ENCODE data around the gene TBC1D32. TPM values are rescaled to one million over a fixed set of nuclear protein-coding genes. Genes with fewer than 3 reads are reported as not detected.

Gene TBC1D32
- total RNA-seq, 1 experiment from 2014 or later = 66.8 TPM

- no peak for DNase-seq
Measured at GRCh38 chr6:121161886-121162285, 172.4 kb downstream of the TBC1D32 start.

GRCh38 chr6:121160276-121160675, 174.0 kb downstream of the TBC1D32 start:
- Histone ChIP-seq H3K9ac (ENCODE audit: low read length) (no peak overlapping the region), H3K4me1 (ENCODE audit: low read length) (no peaks in the 10 kb centered on the region), H3K79me2 (ENCODE audit: low read length) (no peaks in the 10 kb centered on the region), H3K9me2 (replicated peaks; ENCODE audit: insufficient read depth, low read length) (no peaks in the 10 kb centered on the region), H3K4me2 (ENCODE audit: low read depth, low read length, poor library complexity, severe bottlenecking) (no peak overlapping the region), H4K20me1 (ENCODE audit: insufficient read depth, low read depth, low read length) (no peaks in the 10 kb centered on the region), H2AFZ (ENCODE audit: low read length) (no peak overlapping the region), H3K9me3 (ENCODE audit: low read length) (no peaks in the 10 kb centered on the region; the same call in 1 of the 2 replicates), H3K36me3 (ENCODE audit: insufficient read depth, low read length) (peaks cover 24% of the 10 kb centered on the region), H3K27ac (ENCODE audit: low read length) (no peak overlapping the region), H3K4me3 (ENCODE audit: low read length) (no peak overlapping the region), H3K27me3 (ENCODE audit: low read length) (no peaks in the 10 kb centered on the region)
- DNase-seq = no peak

More at GRCh38 chr6:121161886-121162285, 172.4 kb downstream of the TBC1D32 start:
- Histone ChIP-seq H3K9ac (ENCODE audit: low read length) (no peak overlapping the region), H3K4me2 (ENCODE audit: low read depth, low read length, poor library complexity, severe bottlenecking) (no peak overlapping the region), H2AFZ (ENCODE audit: low read length) (no peak overlapping the region), H3K9me2 (replicated peaks; ENCODE audit: insufficient read depth, low read length) (no peaks in the 10 kb centered on the region), H3K27me3 (ENCODE audit: low read length) (no peaks in the 10 kb centered on the region), H3K4me3 (ENCODE audit: low read length) (no peak overlapping the region), H3K27ac (ENCODE audit: low read length) (no peak overlapping the region), H3K79me2 (ENCODE audit: low read length) (no peaks in the 10 kb centered on the region), H4K20me1 (ENCODE audit: insufficient read depth, low read depth, low read length) (no peaks in the 10 kb centered on the region), H3K9me3 (ENCODE audit: low read length) (no peaks in the 10 kb centered on the region; the same call in 1 of the 2 replicates), H3K36me3 (ENCODE audit: insufficient read depth, low read length) (peaks cover 24% of the 10 kb centered on the region), H3K4me1 (ENCODE audit: low read length) (no peaks in the 10 kb centered on the region)

- no peaks in the 10 kb centered on the region for H3K27me3 ChIP-seq (ENCODE audit: low read length)
- no peaks in the 10 kb centered on the region for H3K79me2 ChIP-seq (ENCODE audit: low read length)
- no peak overlapping the region for H2AFZ ChIP-seq (ENCODE audit: low read length)
- peaks cover 3% of the 10 kb centered on the region; the same call in 1 of the 2 replicates for H3K9me3 ChIP-seq (ENCODE audit: low read length)
- no peak overlapping the region for H3K9ac ChIP-seq (ENCODE audit: low read length)
- H3K4me3 ChIP-seq (ENCODE audit: low read length) = no peak overlapping the region
- no peaks in the 10 kb centered on the region for H3K9me2 ChIP-seq (replicated peaks; ENCODE audit: insufficient read depth, low read length)
- DNase-seq = no peak
- H3K4me1 ChIP-seq (ENCODE audit: low read length) = no peaks in the 10 kb centered on the region
- H3K36me3 ChIP-seq (ENCODE audit: insufficient read depth, low read length) = peaks cover 34% of the 10 kb centered on the region
- no peak overlapping the region for H3K4me2 ChIP-seq (ENCODE audit: low read depth, low read length, poor library complexity, severe bottlenecking)
- H3K27ac ChIP-seq (ENCODE audit: low read length) = no peak overlapping the region
- no peaks in the 10 kb centered on the region for H4K20me1 ChIP-seq (ENCODE audit: insufficient read depth, low read depth, low read length)
Measured at GRCh38 chr6:121158891-121159290, 175.4 kb downstream of the TBC1D32 start.

GRCh38 chr6:121158438-121158837, 175.8 kb downstream of the TBC1D32 start:
- no peaks in the 10 kb centered on the region for H4K20me1 ChIP-seq (ENCODE audit: insufficient read depth, low read depth, low read length)
- no peak overlapping the region for H3K9ac ChIP-seq (ENCODE audit: low read length)
- no peak overlapping the region for H3K4me2 ChIP-seq (ENCODE audit: low read depth, low read length, poor library complexity, severe bottlenecking)
- H3K4me1 ChIP-seq (ENCODE audit: low read length) = no peaks in the 10 kb centered on the region
- no peak overlapping the region for H3K4me3 ChIP-seq (ENCODE audit: low read length)
- H3K9me2 ChIP-seq (replicated peaks; ENCODE audit: insufficient read depth, low read length) = no peaks in the 10 kb centered on the region
- peaks cover 3% of the 10 kb centered on the region; the same call in 1 of the 2 replicates for H3K9me3 ChIP-seq (ENCODE audit: low read length)
- H3K27me3 ChIP-seq (ENCODE audit: low read length) = no peaks in the 10 kb centered on the region
- no peak overlapping the region for H3K27ac ChIP-seq (ENCODE audit: low read length)
- no peak for DNase-seq
- peaks cover 34% of the 10 kb centered on the region for H3K36me3 ChIP-seq (ENCODE audit: insufficient read depth, low read length)
- H3K79me2 ChIP-seq (ENCODE audit: low read length) = no peaks in the 10 kb centered on the region
- H2AFZ ChIP-seq (ENCODE audit: low read length) = no peak overlapping the region

GRCh38 chr6:121157906-121158305, 176.4 kb downstream of the TBC1D32 start:
- Histone ChIP-seq H3K9me3 (ENCODE audit: low read length) (peaks cover 3% of the 10 kb centered on the region; the same call in 1 of the 2 replicates), H3K79me2 (ENCODE audit: low read length) (no peaks in the 10 kb centered on the region), H3K9ac (ENCODE audit: low read length) (no peak overlapping the region), H3K36me3 (ENCODE audit: insufficient read depth, low read length) (peaks cover 34% of the 10 kb centered on the region), H3K9me2 (replicated peaks; ENCODE audit: insufficient read depth, low read length) (no peaks in the 10 kb centered on the region), H2AFZ (ENCODE audit: low read length) (no peak overlapping the region), H3K4me1 (ENCODE audit: low read length) (no peaks in the 10 kb centered on the region), H3K4me2 (ENCODE audit: low read depth, low read length, poor library complexity, severe bottlenecking) (no peak overlapping the region), H3K27me3 (ENCODE audit: low read length) (no peaks in the 10 kb centered on the region), H3K4me3 (ENCODE audit: low read length) (no peak overlapping the region), H3K27ac (ENCODE audit: low read length) (no peak overlapping the region), H4K20me1 (ENCODE audit: insufficient read depth, low read depth, low read length) (no peaks in the 10 kb centered on the region)
- DNase-seq = no peak

- no peak overlapping the region for H2AFZ ChIP-seq (ENCODE audit: low read length)
- no peaks in the 10 kb centered on the region for H3K9me2 ChIP-seq (replicated peaks; ENCODE audit: insufficient read depth, low read length)
- H3K4me1 ChIP-seq (ENCODE audit: low read length) = no peaks in the 10 kb centered on the region
- H3K79me2 ChIP-seq (ENCODE audit: low read length) = no peaks in the 10 kb centered on the region
- H4K20me1 ChIP-seq (ENCODE audit: insufficient read depth, low read depth, low read length) = no peaks in the 10 kb centered on the region
- H3K9me3 ChIP-seq (ENCODE audit: low read length) = peaks cover 6% of the 10 kb centered on the region
- DNase-seq = no peak
- H3K4me2 ChIP-seq (ENCODE audit: low read depth, low read length, poor library complexity, severe bottlenecking) = no peak overlapping the region
- H3K4me3 ChIP-seq (ENCODE audit: low read length) = no peak overlapping the region
- no peaks in the 10 kb centered on the region for H3K27me3 ChIP-seq (ENCODE audit: low read length)
- no peak overlapping the region for H3K27ac ChIP-seq (ENCODE audit: low read length)
- H3K9ac ChIP-seq (ENCODE audit: low read length) = no peak overlapping the region
- H3K36me3 ChIP-seq (ENCODE audit: insufficient read depth, low read length) = no peaks in the 10 kb centered on the region
Measured at GRCh38 chr6:121143476-121143875, 190.8 kb downstream of the TBC1D32 start.

GRCh38 chr6:121142093-121142492, 192.2 kb downstream of the TBC1D32 start:
- Histone ChIP-seq H2AFZ (ENCODE audit: low read length) (no peak overlapping the region), H3K4me3 (ENCODE audit: low read length) (no peak overlapping the region), H3K79me2 (ENCODE audit: low read length) (no peaks in the 10 kb centered on the region), H4K20me1 (ENCODE audit: insufficient read depth, low read depth, low read length) (no peaks in the 10 kb centered on the region), H3K27ac (ENCODE audit: low read length) (no peak overlapping the region), H3K9ac (ENCODE audit: low read length) (no peak overlapping the region), H3K9me2 (replicated peaks; ENCODE audit: insufficient read depth, low read length) (no peaks in the 10 kb centered on the region), H3K36me3 (ENCODE audit: insufficient read depth, low read length) (no peaks in the 10 kb centered on the region), H3K27me3 (ENCODE audit: low read length) (no peaks in the 10 kb centered on the region), H3K9me3 (ENCODE audit: low read length) (peaks cover 6% of the 10 kb centered on the region), H3K4me1 (ENCODE audit: low read length) (no peaks in the 10 kb centered on the region), H3K4me2 (ENCODE audit: low read depth, low read length, poor library complexity, severe bottlenecking) (no peak overlapping the region)
- DNase-seq = no peak

GRCh38 chr6:121135425-121135824, 198.9 kb downstream of the TBC1D32 start:
- DNase-seq = no peak
- Histone ChIP-seq H3K9me3 (ENCODE audit: low read length) (no peaks in the 10 kb centered on the region; the same call in 1 of the 2 replicates), H3K9me2 (replicated peaks; ENCODE audit: insufficient read depth, low read length) (no peaks in the 10 kb centered on the region)

GRCh38 chr6:121134922-121135321, 199.4 kb downstream of the TBC1D32 start:
- Histone ChIP-seq H3K79me2 (ENCODE audit: low read length) (no peaks in the 10 kb centered on the region), H3K4me3 (ENCODE audit: low read length) (no peak overlapping the region), H3K27ac (ENCODE audit: low read length) (no peak overlapping the region), H3K4me1 (ENCODE audit: low read length) (no peaks in the 10 kb centered on the region), H3K27me3 (ENCODE audit: low read length) (no peaks in the 10 kb centered on the region), H3K4me2 (ENCODE audit: low read depth, low read length, poor library complexity, severe bottlenecking) (no peak overlapping the region), H3K9me3 (ENCODE audit: low read length) (no peaks in the 10 kb centered on the region; the same call in 1 of the 2 replicates), H2AFZ (ENCODE audit: low read length) (no peak overlapping the region), H3K9ac (ENCODE audit: low read length) (no peak overlapping the region), H4K20me1 (ENCODE audit: insufficient read depth, low read depth, low read length) (no peaks in the 10 kb centered on the region), H3K36me3 (ENCODE audit: insufficient read depth, low read length) (no peaks in the 10 kb centered on the region), H3K9me2 (replicated peaks; ENCODE audit: insufficient read depth, low read length) (no peaks in the 10 kb centered on the region)
- DNase-seq = no peak

More at GRCh38 chr6:121135425-121135824, 198.9 kb downstream of the TBC1D32 start:
- no peak overlapping the region for H3K4me3 ChIP-seq (ENCODE audit: low read length)
- no peaks in the 10 kb centered on the region for H3K79me2 ChIP-seq (ENCODE audit: low read length)
- H3K4me1 ChIP-seq (ENCODE audit: low read length) = no peaks in the 10 kb centered on the region
- no peak overlapping the region for H3K27ac ChIP-seq (ENCODE audit: low read length)
- no peaks in the 10 kb centered on the region for H4K20me1 ChIP-seq (ENCODE audit: insufficient read depth, low read depth, low read length)
- no peak overlapping the region for H3K9ac ChIP-seq (ENCODE audit: low read length)
- H3K27me3 ChIP-seq (ENCODE audit: low read length) = no peaks in the 10 kb centered on the region
- no peaks in the 10 kb centered on the region for H3K36me3 ChIP-seq (ENCODE audit: insufficient read depth, low read length)
- no peak overlapping the region for H3K4me2 ChIP-seq (ENCODE audit: low read depth, low read length, poor library complexity, severe bottlenecking)
- H2AFZ ChIP-seq (ENCODE audit: low read length) = no peak overlapping the region
